Measurements from ENCODE around the gene KNCN.

DNA sequence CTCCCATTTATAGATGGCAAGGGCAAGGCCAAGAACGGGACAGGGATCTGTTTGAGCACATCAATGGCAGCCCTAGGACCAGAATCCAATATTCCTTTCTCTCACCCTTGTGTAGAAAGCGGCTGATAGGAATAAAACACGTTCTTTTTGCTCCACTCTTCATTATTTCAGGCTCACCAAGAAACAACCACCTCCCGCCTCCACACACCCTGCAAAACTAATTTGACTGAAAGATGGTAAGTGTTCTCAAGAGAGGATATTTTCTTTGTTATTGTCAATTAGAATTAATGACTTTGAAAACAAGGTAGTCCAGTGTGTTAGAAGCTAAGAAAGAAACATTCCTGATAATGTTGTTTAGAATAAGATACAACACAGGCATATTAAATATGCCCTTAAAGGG, 11.9 kb upstream of the KNCN start:
- TF ChIP-seq POLR2AphosphoS5 (IDR thresholded peaks at IDR 0.05; ENCODE audit: low read depth, low read length) (no peak), POLR2A (IDR thresholded peaks at IDR 0.05; ENCODE audit: low read depth, low read length) (no peak), TAF1 (IDR thresholded peaks at IDR 0.05; ENCODE audit: low read depth, low read length) (no peak), SPI1 (IDR thresholded peaks at IDR 0.05; ENCODE audit: low read depth, low read length) (no peak)
